ENCODE measurements around the gene RBFA.

- TF ChIP-seq POLR2A (IDR thresholded peaks at IDR 0.05; ENCODE audit: low read length) (no peak), GATA1 (IDR thresholded peaks at IDR 0.05; ENCODE audit: low read depth, low read length) (no peak)
These were observed 8.6 kb downstream of the RBFA start for GRCh38 chr18:80042785-80043184.

Data from erythroblast (primary cell).